ENCODE measurements around the gene SDK1.
"Not testable (repeated sequence)": the region's sequence is repeated elsewhere in the genome, so short reads cannot be mapped to it uniquely, and the experiment has no call there.

Gene SDK1

GRCh38 chr7:4073052-4073451 is 772.0 kb downstream of the SDK1 start:
- no peak for DNase-seq (ENCODE audit: low read depth)

- DNase-seq (ENCODE audit: low read depth): no peak
Measured at GRCh38 chr7:4073750-4074149, 772.7 kb downstream of the SDK1 start.

DNA sequence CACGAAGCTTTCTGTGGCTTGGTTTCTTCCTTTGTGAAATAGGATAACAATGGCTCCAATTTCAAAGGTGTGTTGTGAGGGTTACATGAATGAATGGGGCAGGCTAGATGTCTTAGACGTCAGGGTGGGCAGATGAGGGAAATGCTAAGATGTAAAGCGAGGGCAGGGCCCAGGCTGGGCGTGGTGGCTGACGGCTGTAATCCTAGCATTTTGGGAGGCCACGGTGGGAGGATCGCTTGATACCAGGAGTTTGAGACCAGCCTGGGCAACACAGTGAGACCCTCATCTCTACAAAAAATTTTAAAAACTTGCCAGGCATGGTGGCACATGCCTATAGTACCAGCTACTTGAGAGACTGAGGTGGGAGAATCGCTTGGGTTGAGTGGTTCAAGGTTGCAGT is 773.4 kb downstream of the SDK1 start:
- no peak for DNase-seq (ENCODE audit: low read depth)

DNA sequence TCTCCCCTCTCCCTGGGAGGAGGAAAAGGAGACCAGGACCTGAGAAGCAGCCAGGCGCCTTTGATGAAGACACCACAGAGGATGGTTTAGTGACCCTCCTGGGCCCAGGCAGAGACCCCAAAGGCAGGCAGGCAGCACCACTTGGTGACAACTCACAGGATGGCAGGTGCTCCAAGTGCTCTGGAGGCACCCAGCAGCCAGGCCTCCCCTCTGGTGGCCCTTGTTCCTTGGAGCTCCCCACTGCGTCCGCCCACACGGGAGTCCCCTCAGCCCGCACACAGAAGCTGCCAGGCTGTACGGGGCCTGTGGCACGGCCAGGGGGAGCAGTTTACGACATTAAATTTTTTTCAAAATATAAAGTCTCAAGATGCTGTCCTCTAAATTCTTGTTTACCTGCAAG is 773.9 kb downstream of the SDK1 start:
- DNase-seq (ENCODE audit: low read depth): no peak

DNA sequence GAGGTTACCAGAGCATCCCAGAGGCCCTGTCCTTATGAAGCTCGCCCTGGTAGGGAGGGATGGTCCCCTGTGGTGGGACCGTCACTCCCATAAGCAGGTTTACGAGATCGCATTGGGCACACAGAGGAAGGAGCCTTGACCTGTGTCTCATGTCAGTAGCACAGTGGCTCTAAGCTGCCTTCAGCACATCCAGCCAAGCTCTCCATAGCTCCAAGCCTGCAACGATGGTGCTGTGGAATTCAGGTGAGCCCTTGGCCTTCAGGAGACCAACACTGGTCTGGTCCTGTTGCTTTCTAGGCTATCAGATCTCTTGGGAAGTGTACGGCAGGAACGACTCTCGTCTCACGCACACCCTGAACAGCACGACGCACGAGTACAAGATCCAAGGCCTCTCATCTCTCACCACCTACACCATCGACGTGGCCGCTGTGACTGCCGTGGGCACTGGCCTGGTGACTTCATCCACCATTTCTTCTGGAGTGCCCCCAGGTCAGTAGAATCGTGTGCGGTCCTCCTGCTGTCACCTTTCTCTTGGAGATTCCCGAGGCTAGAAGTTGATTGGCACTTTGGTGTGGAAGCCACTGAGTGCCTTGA is 775.7 kb downstream of the SDK1 start:
- no peak for DNase-seq (ENCODE audit: low read depth)

DNA sequence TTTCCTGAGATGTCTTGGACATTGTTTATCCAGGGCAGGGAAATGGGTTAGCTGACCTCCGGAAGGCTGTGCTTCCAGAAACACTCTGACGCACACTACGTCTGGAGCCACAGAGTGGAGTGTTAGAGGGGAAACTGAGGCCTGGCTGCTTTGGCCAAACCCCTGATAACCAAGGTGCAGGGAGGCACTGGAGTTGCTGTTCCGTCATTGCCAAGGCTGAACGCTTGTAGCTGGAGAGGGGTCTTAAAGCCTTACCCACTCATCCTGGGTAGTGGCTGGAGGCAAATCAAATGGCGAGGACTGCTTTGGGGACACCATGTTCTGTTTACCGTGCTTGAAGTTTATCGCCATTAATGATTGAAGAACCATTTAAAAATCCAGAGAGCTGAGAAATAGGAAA is 776.9 kb downstream of the SDK1 start:
- no peak for DNase-seq (ENCODE audit: low read depth)

- no peak for DNase-seq (ENCODE audit: low read depth)
Measured at GRCh38 chr7:4078580-4078979, 777.5 kb downstream of the SDK1 start.

- no peak for DNase-seq (ENCODE audit: low read depth)
Measured at GRCh38 chr7:4079366-4079765, 778.3 kb downstream of the SDK1 start.

- no peak for DNase-seq (ENCODE audit: low read depth)
Measured at GRCh38 chr7:4079956-4080355, 778.9 kb downstream of the SDK1 start.

DNA sequence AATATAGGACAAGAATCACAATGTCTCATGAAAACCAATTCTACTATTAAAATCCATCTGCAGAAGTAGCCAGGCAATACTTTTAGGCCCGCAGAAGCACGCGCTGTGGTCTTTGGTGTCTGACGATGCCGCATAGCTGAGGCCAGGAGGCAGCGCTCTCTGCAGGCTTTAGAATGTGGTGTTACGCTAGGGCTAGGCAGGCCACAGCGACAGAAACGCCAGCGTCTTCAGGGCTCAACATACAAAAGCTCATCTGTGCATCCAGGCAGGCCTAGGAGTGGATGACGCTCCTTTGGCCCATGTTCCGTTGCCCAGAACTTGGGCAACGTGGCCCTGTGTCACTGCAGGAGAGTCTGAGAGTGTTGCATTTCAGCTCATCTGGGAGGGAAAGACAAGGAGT is 779.9 kb downstream of the SDK1 start:
- no peak for DNase-seq (ENCODE audit: low read depth)

DNA sequence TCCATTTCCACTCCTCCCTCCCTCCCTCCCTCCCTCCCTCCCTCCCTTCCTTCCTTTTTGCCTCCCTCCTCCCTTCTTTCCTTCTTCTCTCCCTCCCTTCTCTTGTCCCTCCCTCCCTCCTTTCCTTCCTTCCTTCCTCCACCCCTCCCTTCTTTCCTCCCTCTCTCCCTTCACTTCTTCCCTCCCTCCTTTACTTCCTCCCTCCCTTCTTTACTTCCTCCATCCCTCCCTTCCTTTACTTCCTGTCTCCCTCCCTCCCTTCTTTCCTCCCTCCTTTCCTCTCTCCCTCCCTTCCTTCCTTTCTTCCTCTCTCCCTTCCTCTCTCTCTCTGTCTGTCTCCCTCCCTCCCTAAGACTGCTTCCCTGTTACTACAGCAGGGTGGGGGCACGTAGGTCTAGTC is 782.5 kb downstream of the SDK1 start:
- DNase-seq (ENCODE audit: low read depth): no peak

DNA sequence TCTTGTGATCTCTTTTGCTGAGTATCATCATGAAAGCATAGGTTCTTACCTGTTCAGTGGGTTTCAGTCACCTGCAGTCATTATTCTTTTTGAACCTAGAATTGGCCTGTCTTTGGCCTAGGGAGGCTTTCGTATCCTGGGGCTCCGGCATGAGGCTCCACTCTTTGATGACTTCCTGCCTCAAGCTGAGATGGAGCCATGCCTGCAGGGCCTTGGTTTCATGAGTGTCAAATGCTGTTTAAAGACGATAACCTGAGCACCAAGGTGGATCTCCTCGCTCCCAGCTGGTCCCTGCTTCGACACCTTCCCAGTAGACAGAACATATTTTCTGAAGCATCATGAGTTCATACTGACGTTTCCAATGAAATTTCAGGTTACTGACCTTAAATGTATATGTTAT is 783.2 kb downstream of the SDK1 start:
- DNase-seq (ENCODE audit: low read depth): no peak

DNA sequence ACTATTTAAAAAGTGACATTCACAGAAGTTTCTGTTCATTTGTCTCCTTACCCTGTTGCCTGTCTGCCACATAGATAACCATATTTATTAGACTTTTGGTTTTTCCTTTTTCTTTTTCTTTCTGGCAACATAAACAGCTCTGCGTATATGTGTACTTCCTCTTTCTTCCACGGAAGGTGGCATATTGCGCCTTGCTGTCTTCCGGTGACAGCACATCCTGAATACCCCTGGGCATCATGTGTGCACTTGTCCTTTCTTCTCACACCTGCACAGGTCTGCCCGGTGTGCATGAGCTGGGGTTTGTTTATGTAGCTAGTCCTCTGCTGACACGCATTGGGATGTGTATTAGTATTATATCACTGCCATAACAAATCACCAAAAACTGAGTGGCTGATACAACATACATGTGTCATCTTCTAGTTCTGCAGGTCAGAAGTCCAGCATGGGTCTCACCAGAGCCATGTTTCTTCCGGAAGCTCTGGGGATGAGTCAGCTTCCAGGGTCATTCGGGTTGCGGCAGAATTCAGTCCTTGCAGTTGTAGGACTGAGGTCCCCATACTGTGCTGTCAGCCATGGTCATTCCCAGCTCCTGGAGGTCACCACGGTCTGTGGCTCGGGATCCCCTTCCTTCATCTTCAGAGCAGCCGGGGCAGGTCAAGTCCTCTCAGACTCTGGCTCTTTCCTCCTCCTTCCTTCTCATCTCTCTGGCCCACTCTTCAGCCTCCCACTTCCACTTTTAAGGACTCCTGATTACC is 785.1 kb downstream of the SDK1 start:
- DNase-seq (ENCODE audit: low read depth): no peak

DNA sequence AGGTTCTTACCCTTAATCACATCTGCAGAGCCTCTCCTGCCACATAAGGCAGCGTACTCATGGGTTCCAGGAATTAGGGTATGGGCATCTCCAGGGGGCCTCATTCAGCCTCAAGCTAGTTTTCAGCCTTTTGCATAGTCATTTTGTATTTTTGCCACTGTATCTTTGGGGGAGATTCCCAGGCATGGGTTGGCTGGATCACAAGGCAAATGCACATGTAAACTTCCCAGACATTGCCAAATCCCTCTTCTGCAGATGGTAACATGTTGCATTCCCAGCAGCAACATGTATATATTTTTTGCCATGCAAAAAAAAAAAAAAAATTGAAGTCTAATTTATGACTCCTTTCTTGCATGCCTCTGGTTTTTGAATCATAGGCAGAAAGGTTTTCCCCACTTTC is 785.7 kb downstream of the SDK1 start:
- DNase-seq (ENCODE audit: low read depth): no peak

GRCh38 chr7:4091767-4092166 is 790.7 kb downstream of the SDK1 start:
- no peak for DNase-seq (ENCODE audit: low read depth)

DNA sequence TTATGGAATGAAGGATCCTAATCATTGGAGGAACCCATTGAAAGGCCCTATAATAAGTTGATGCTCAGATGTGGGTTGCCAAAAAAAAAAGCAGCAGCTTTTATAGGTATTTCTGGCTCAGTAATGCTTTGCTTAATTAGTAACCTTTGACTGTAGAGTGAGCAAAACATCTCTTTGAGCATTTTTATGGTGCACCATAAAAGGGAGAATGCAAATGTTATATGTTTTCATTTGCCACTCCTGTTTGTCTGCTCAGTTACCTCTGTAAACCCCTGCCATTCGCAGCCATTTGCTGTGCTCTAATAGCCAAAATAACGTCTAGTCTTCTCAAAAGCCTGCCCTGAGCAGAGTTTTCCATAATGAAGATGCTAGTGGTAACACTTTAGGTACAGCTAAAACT is 792.0 kb downstream of the SDK1 start:
- DNase-seq (ENCODE audit: low read depth): no peak

DNA sequence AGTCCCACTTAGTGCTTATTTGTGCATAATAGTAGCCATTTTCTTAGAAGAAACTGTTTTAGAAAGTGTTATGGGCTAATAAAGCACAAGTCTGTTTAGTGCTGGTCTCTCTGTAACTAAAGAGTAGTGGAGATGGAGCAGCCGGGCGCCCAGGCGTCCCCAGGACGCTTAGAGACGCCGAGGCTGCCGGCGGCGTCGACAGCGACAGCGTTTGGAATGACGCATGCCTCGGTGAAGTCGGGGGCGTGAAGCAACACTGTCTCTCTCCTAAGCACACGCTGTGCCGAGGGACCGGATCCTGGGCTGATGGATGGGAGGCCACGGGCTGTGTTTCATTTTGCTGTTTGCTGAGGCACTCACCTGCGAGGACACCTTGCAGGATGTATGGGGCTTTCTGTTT is 792.4 kb downstream of the SDK1 start:
- no peak for DNase-seq (ENCODE audit: low read depth)

- DNase-seq (ENCODE audit: low read depth): not testable (repeated sequence)
Measured at GRCh38 chr7:4094158-4094557, 793.1 kb downstream of the SDK1 start.

DNA sequence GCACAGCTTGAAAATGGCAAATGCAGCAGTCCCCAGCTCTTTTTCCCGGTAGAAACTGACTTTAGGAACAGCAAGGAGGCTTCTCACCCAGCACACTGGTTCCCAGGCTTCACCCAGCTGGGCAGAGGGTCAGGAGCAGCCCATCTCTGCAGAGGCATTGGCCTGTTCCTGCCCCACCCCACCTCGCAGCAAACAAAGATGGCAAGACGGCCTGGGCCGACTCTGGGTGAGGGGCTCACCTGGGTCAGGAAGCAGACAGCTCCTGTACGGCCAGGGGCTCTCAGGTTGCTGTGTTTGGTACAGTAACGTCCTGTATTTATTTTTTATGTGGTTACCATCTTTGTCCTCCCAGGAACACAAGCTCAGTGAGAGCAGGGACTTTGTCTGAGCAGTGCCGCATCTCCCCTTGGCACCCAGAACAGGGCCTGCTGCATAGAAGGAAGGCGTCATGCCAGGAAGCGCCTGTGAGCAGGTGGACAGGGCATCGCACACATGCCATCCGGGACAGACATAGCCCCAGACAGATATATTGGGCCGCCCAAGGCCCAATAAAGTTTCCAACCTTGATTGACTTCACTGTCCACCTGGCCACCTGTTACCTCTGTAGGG is 796.1 kb downstream of the SDK1 start:
- DNase-seq (ENCODE audit: low read depth): no peak

- no peak for DNase-seq (ENCODE audit: low read depth)
Measured at GRCh38 chr7:4098169-4098568, 797.1 kb downstream of the SDK1 start.

GRCh38 chr7:4099651-4100050 is 798.6 kb downstream of the SDK1 start:
- DNase-seq (ENCODE audit: low read depth): no peak

- DNase-seq (ENCODE audit: low read depth): no peak
Measured at GRCh38 chr7:4100148-4100547, 799.1 kb downstream of the SDK1 start.

DNA sequence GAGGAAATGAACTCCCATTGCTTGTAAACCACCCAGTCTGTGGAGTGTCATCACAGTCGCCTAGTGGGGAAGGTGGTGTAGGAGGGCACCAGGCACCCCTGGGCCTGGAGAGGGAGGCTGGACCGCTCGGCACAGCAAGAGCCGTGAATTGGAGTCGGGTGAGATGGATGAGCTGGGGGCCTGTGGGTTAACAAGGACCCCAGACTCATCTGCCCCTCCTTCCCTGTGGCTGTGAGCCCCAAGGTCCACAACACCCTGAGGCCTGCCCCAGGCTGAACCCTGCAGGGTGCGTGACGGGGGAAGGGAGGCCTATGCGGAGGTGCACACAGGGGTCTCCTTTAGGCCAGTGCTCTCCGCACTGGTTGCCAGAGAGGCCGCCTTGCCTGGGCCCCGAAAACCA is 799.6 kb downstream of the SDK1 start:
- DNase-seq (ENCODE audit: low read depth): no peak

Measured in HS-5 (cell line).